ENCODE results near the gene UNC80.

The UNC80 gene

DNA sequence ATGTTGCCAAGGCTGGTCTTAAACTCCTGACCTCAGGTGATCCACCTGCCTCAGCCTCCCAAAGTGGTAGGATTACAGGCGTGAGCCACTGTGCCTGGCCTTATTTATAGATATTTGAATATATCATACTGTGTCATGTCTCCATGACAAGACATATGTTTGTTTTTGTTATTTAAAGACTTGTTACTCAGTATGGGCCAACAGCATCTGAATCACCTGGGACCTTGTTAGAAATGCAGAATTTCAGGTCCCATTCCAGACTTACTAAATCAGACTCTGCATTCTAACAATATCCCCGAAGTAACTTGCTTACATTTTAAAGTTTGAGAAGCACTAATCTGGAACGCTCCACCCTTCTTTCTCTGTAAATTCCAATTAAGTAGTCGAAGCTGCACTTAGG is 264.0 kb downstream of the UNC80 start:
- no peak for ATAC-seq

DNA sequence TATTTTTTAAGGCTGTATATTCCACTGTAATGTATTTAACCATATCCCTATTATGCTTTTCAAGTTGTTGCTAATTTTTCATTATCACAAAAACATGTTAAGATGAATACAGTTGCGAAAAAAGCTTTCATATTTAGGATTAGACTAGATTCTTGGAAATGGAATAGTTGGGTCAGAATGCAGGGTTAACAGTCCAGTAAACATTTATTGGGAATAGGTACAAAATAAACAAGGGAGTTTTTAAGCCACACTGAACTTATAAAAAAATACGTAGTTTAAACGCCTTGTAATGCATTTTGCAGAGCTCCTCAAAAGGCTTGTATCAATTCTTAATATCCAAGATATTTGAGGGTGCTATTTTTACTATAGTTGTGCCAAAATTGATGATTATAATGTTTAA is 266.4 kb downstream of the UNC80 start:
- no peak for ATAC-seq

DNA sequence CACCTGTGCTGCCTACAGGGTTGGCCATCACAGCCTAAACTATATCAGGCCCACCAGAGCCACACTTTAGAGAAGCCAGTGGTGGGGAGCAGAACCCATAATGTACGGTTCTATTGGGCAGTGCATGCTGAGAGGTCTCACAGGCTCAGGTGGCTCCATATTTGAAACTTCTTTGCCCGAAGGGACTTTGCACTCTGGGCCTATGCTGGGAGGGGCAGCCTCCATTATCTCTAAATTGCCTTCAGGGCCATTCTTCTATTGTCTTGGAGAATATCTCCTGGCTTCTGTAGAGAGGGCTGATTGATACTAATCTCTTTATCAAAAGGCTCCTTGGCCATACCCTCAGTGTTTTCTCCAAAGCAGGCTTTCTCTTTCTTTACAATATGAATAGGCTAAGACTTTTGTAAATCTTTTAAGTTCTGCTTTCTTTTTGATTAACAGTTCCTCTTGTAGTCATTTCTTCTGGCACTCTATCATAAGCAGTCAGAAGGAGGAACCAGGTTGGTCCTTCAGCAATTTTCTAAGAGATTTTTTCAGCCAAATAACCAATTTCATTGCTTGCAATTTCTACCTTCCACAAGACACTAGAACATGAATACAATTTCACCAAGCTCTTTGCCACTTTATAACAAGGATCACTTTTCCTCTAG is 275.3 kb downstream of the UNC80 start:
- ATAC-seq = no peak
